OCI-LY7 (cell line): ENCODE results near the gene CNOT11. TPM values are rescaled to one million over a fixed set of nuclear protein-coding genes. Genes with fewer than 3 reads are reported as not detected.

Source experiments
- BruUV-seq: library from RNA; stranded (reverse); fragments of 400-500 nt; replicated peaks from 2 replicates; lab custom pipeline; 2021; lab: Mats Ljungman, UMichigan
- CTCF ChIA-PET: fragments of 300-600 bp; sonication (Branson Sonifier 250); formaldehyde crosslinking; loops from one replicate; lab custom pipeline; 2022; ENCODE audit warnings: antibody characterized with exemption; ENCODE audit not compliant: unreplicated experiment; lab: Charles Lee
- POLR2A ChIA-PET: fragments of 300-600 bp; sonication (Branson Sonifier 250); formaldehyde crosslinking; loops from one replicate; lab custom pipeline; 2022; ENCODE audit warnings: antibody characterized with exemption; lab: Charles Lee
- DNase-seq: peaks from one replicate; pipeline ENCODE4 v3.0.0-alpha.2; 2015; ENCODE audit warnings: low spot score
- H2AFZ ChIP-seq: fragments of 200-600 bp; sonication (generic), shearing (Covaris generic); 2 replicates; pipeline ENCODE4 v1.6.1; 2014; ENCODE audit warnings: mild to moderate bottlenecking, antibody characterized with exemption, low read length, moderate library complexity
- H3K27ac ChIP-seq: fragments of 200-600 bp; sonication (generic); 2 replicates; pipeline ENCODE4 v1.5.1; 2014; ENCODE audit warnings: mixed run types, low read depth, mild to moderate bottlenecking, moderate library complexity, low read length, inconsistent platforms; ENCODE audit not compliant: poor library complexity, severe bottlenecking
- H3K36me3 ChIP-seq: fragments of 200-600 bp; sonication (generic); 2 replicates; pipeline ENCODE4 v1.6.1; 2014; ENCODE audit warnings: mild to moderate bottlenecking, antibody characterized with exemption, low read length, moderate library complexity, mixed read lengths; ENCODE audit not compliant: insufficient read depth
- H3K4me1 ChIP-seq: fragments of 200-600 bp; sonication (generic); 2 replicates; pipeline ENCODE4 v1.5.1; 2014; ENCODE audit warnings: mild to moderate bottlenecking, low read length; ENCODE audit not compliant: insufficient read depth, poor library complexity, severe bottlenecking
- H3K4me2 ChIP-seq: fragments of 200-600 bp; sonication (generic); 2 replicates; pipeline ENCODE4 v1.6.1; 2014; ENCODE audit warnings: mild to moderate bottlenecking, low read length
- H3K4me3 ChIP-seq: fragments of 200-600 bp; sonication (generic); 2 replicates; pipeline ENCODE4 v1.5.1; 2014; ENCODE audit warnings: mild to moderate bottlenecking, low read depth, low read length; ENCODE audit not compliant: poor library complexity, severe bottlenecking
- H3K79me2 ChIP-seq: fragments of 200-600 bp; sonication (generic); 2 replicates; pipeline ENCODE4 v1.6.1; 2016; ENCODE audit warnings: low read depth, mild to moderate bottlenecking, low read length, moderate library complexity, mixed read lengths; ENCODE audit not compliant: insufficient read depth
- H3K9me2 ChIP-seq: fragments of 200-600 bp; sonication (generic); 2 replicates; pipeline ENCODE4 v1.6.1; 2016; ENCODE audit warnings: mild to moderate bottlenecking, low read length, mixed read lengths; ENCODE audit not compliant: insufficient read depth
- H3K9me3 ChIP-seq: fragments of 200-600 bp; sonication (generic); 2 replicates; pipeline ENCODE4 v1.6.1; 2014; ENCODE audit warnings: mild to moderate bottlenecking, mixed run types, low read length, mixed read lengths
- H4K20me1 ChIP-seq: fragments of 200-600 bp; sonication (generic); 2 replicates; pipeline ENCODE4 v1.6.1; 2014; ENCODE audit warnings: mild to moderate bottlenecking, antibody characterized with exemption, low read length, moderate library complexity, mixed read lengths; ENCODE audit not compliant: insufficient read depth
- CTCF ChIP-seq: fragments of 200-600 bp; sonication (generic); conservative IDR thresholded peaks from 2 replicates; pipeline ENCODE4 v1.5.1; 2014; ENCODE audit warnings: mild to moderate bottlenecking, antibody characterized with exemption, low read length, moderate library complexity, mixed read lengths
- EZH2phosphoT487 ChIP-seq: fragments of 200-600 bp; sonication (generic); IDR thresholded peaks from 2 replicates; pipeline ENCODE4 v1.6.1; 2018; ENCODE audit warnings: low read depth, borderline replicate concordance, mild to moderate bottlenecking, mixed run types, antibody characterized with exemption, low read length, moderate library complexity, mixed read lengths
- intact Hi-C: fragments of 100-400 bp; cut with micrococcal nuclease; formaldehyde crosslinking; loops from one replicate; pipeline ENCODE4 v1.10.0; 2022; ENCODE audit not compliant: unreplicated experiment
- total RNA-seq, 2 experiments: library from RNA; depleted of rRNA in 1 of 2; stranded (reverse); fragments of >200 nt in 1 of 2; shearing (Covaris generic) in 1 of 2; gene quantifications; 2 replicates each; pipeline ENCODE4 v1.2.3, GENCODE V29; 2014 to 2022

The CNOT11 gene
- total RNA-seq, 2 experiments from 2014 or later = 45.7 to 71.9 TPM

GRCh38 chr2:101281482-101281881 is 28.8 kb downstream of the CNOT11 start:
- no peak for TF ChIP-seq CTCF
- TF ChIP-seq EZH2phosphoT487 = no peak
- no peaks in the 10 kb centered on the region for H3K79me2 ChIP-seq
- CTCF ChIA-PET = interaction anchor here (1.1 kb wide), 1 partner anchor 18 kb away, joined by 3 read pairs; no protein-coding TSS in a partner anchor
- H3K9me3 ChIP-seq = no peaks in the 10 kb centered on the region
- H3K27ac ChIP-seq = no peak overlapping the region
- no peak overlapping the region for H3K4me3 ChIP-seq
- no peaks in the 10 kb centered on the region for H3K9me2 ChIP-seq
- BruUV-seq = no TSS peak
- no peak for DNase-seq
- H4K20me1 ChIP-seq = no peaks in the 10 kb centered on the region
- no peak overlapping the region for H3K4me2 ChIP-seq
- intact Hi-C loops = no loop called here
- no peaks in the 10 kb centered on the region for H3K4me1 ChIP-seq
- POLR2A ChIA-PET = interaction anchor here (0.5 to 1.3 kb wide), 5 partner anchors 8 to 614 kb away, joined by 3 to 5 read pairs (median 4); no protein-coding TSS in a partner anchor
- H3K36me3 ChIP-seq = peaks cover 16% of the 10 kb centered on the region
- no peak overlapping the region for H2AFZ ChIP-seq

GRCh38 chr2:101282980-101283379 is 30.3 kb downstream of the CNOT11 start:
- ChIA-PET CTCF (interaction anchor here (0.6 kb wide), 1 partner anchor 26 kb away, joined by 3 read pairs; the partner anchor contains the start of gene RNF149), POLR2A (interaction anchor here (0.8 to 1.0 kb wide), 3 partner anchors 9 to 20 kb away, joined by 3 read pairs; no protein-coding TSS in a partner anchor)
- H3K36me3 ChIP-seq = peaks cover 16% of the 10 kb centered on the region
- H3K79me2 ChIP-seq = no peaks in the 10 kb centered on the region
- no peaks in the 10 kb centered on the region for H3K9me3 ChIP-seq
- no peak overlapping the region for H2AFZ ChIP-seq
- H3K9me2 ChIP-seq = no peaks in the 10 kb centered on the region
- no peak overlapping the region for H3K27ac ChIP-seq
- BruUV-seq = no TSS peak
- no peaks in the 10 kb centered on the region for H3K4me1 ChIP-seq
- TF ChIP-seq CTCF (no peak), EZH2phosphoT487 (no peak)
- DNase-seq = no peak
- intact Hi-C loops = no loop called here
- H3K4me3 ChIP-seq = no peak overlapping the region
- H4K20me1 ChIP-seq = no peaks in the 10 kb centered on the region
- H3K4me2 ChIP-seq = no peak overlapping the region

- Histone ChIP-seq H3K27ac (no peak overlapping the region), H3K9me2 (no peaks in the 10 kb centered on the region), H3K4me1 (no peaks in the 10 kb centered on the region), H3K36me3 (no peaks in the 10 kb centered on the region; the same call in none of the 2 replicates), H3K4me2 (no peak overlapping the region), H4K20me1 (no peaks in the 10 kb centered on the region), H3K79me2 (no peaks in the 10 kb centered on the region), H3K9me3 (no peaks in the 10 kb centered on the region), H3K4me3 (no peak overlapping the region), H2AFZ (no peak overlapping the region)
- ChIA-PET CTCF (no interaction called here), POLR2A (no interaction called here)
- TF ChIP-seq EZH2phosphoT487 (no peak), CTCF (no peak)
- intact Hi-C loops = no loop called here
- no TSS peak for BruUV-seq
- DNase-seq = no peak
These were observed 34.0 kb downstream of the CNOT11 start for GRCh38 chr2:101286684-101287083.
